Measurements from ENCODE around the gene NOTUM. TPM values are rescaled to one million over a fixed set of nuclear protein-coding genes. Genes with fewer than 3 reads are reported as not detected.
A peak's percentile ranks its signal among the peaks of the same experiment; 100 is the strongest.

Gene NOTUM
- total and polyA plus RNA-seq, 9 of the 15 experiments (the other 6 are each of a cell fraction or from before 2014, with no cell fraction given), result 0.03 to 14.0 (median 4.1) TPM

DNA sequence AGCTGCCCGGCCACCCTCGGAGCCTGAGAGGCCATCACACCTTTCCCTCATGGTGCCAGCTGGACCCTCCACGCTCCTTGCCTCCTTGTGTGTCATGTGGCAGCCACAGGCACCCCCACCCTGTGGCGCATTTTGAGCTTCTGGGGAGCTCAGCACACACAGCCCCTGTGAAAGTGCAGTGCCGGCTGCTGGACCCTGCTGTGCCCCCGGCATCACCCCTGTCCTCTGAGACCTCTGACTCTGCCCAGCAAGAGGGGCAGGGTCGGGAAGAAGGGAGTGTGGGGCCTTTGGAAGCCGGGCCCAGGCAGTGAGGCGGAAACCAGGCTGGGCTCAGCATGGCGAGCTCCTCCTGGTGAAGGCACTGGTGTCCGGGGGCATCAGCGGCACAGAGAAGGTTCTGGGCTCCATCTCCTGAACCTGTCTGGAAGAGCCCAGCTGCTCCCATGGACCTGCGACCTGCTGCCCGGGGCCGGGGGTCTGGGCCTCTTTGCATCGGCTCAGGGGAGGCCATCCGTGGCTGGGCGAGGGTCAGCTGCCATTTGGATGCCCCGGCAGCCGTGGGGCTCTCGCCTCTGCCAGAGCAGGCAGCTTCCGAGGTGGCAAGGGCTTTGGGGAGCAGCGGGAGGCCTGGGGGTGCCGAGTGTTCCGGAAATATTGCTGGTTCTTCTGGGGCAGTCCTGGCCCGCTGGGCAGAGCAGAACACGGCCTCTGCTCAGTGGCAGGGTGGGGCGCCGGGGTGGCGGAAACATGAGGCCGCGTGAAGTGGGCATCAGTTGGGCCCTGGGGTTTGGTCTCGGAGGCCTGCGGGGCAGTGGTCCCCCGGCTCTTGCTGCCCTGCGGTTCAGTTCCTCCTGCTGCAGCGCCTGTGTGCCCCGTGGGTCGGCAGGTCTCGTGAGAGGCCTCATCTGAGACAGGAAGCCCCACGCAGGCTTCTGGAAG is 43.8 kb upstream of the NOTUM start:
- POLR2A ChIA-PET, result interaction anchor here (0.6 to 1.1 kb wide), 4 partner anchors 13 to 32 kb away, joined by 3 to 5 read pairs (median 3); partner anchors contain the start of genes CENPX and LRRC45
- CTCF ChIA-PET (ENCODE audit: low intra/inter-chr PET ratio), result no interaction called here
- in situ Hi-C loops (cut with MboI), result no loop called here
- intact Hi-C loops (cut with micrococcal nuclease), result no loop called here
- Histone ChIP-seq H3K9me3 (replicated peaks; ENCODE audit: control insufficient read depth, insufficient read depth, low read depth, low read length) (no peaks in the 10 kb centered on the region), H3K9ac (ENCODE audit: insufficient read depth in 1 of 2, low read depth in 2 of 2, low read length in 2 of 2) (no peak overlapping the region; a peak in 1 of 4 replicates), H3K4me1 (replicated peaks in 1 of 2; ENCODE audit: control insufficient read depth in 2 of 2, insufficient read depth in 2 of 2, low read length in 2 of 2) (peaks cover 0 to 78% of the 10 kb centered on the region in 2 experiments; a peak in 2 of 5 replicates), H3K27ac (ENCODE audit: extremely low read depth, low read depth, low read length) (no peak overlapping the region), H3K9me1 (ENCODE audit: control insufficient read depth, insufficient read depth, low read length) (peaks cover 3% of the 10 kb centered on the region), H3K36me3 (ENCODE audit: control insufficient read depth, insufficient read depth, low read length) (no peaks in the 10 kb centered on the region), H2AFZ (ENCODE audit: low read depth, low read length) (no peak overlapping the region), H4K20me1 (replicated peaks; ENCODE audit: control insufficient read depth, insufficient read depth, low read length) (0 out of 2 replicates have a peak, but pooled peaks cover 4% of the 10 kb centered on the region), H3K4me3 (no peak overlapping the region), H3K27me3 (ENCODE audit: control insufficient read depth in 2 of 2, insufficient read depth in 2 of 2, low read length in 2 of 2) (no peaks in the 10 kb centered on the region), H3K4me2 (ENCODE audit: insufficient read depth, low read length) (no peak overlapping the region), H3K79me2 (ENCODE audit: control insufficient read depth, insufficient read depth, low read length) (no peaks in the 10 kb centered on the region)
- 86% methylated on average over 25 of the region's 41 CpGs for WGBS (ENCODE audit: insufficient coverage, low coverage, missing lambda C conversion rate)
- DNase-seq (ENCODE audit: extremely low read depth in 1 of 4, low spot score in 3 of 4), result no peak
- FAIRE-seq, result no peak
- TF ChIP-seq, protein P1, sequence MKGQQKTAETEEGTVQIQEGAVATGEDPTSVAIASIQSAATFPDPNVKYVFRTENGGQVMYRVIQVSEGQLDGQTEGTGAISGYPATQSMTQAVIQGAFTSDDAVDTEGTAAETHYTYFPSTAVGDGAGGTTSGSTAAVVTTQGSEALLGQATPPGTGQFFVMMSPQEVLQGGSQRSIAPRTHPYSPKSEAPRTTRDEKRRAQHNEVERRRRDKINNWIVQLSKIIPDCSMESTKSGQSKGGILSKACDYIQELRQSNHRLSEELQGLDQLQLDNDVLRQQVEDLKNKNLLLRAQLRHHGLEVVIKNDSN (CRISPR knock-in tag; IDR thresholded peaks at IDR 0.05), result no peak
- peak; percentile 5; the same call in 1 of the 2 replicates for TF ChIP-seq POLR2G (IDR thresholded peaks at IDR 0.05; ENCODE audit: low read depth, low read length)
- TF ChIP-seq, protein P2, sequence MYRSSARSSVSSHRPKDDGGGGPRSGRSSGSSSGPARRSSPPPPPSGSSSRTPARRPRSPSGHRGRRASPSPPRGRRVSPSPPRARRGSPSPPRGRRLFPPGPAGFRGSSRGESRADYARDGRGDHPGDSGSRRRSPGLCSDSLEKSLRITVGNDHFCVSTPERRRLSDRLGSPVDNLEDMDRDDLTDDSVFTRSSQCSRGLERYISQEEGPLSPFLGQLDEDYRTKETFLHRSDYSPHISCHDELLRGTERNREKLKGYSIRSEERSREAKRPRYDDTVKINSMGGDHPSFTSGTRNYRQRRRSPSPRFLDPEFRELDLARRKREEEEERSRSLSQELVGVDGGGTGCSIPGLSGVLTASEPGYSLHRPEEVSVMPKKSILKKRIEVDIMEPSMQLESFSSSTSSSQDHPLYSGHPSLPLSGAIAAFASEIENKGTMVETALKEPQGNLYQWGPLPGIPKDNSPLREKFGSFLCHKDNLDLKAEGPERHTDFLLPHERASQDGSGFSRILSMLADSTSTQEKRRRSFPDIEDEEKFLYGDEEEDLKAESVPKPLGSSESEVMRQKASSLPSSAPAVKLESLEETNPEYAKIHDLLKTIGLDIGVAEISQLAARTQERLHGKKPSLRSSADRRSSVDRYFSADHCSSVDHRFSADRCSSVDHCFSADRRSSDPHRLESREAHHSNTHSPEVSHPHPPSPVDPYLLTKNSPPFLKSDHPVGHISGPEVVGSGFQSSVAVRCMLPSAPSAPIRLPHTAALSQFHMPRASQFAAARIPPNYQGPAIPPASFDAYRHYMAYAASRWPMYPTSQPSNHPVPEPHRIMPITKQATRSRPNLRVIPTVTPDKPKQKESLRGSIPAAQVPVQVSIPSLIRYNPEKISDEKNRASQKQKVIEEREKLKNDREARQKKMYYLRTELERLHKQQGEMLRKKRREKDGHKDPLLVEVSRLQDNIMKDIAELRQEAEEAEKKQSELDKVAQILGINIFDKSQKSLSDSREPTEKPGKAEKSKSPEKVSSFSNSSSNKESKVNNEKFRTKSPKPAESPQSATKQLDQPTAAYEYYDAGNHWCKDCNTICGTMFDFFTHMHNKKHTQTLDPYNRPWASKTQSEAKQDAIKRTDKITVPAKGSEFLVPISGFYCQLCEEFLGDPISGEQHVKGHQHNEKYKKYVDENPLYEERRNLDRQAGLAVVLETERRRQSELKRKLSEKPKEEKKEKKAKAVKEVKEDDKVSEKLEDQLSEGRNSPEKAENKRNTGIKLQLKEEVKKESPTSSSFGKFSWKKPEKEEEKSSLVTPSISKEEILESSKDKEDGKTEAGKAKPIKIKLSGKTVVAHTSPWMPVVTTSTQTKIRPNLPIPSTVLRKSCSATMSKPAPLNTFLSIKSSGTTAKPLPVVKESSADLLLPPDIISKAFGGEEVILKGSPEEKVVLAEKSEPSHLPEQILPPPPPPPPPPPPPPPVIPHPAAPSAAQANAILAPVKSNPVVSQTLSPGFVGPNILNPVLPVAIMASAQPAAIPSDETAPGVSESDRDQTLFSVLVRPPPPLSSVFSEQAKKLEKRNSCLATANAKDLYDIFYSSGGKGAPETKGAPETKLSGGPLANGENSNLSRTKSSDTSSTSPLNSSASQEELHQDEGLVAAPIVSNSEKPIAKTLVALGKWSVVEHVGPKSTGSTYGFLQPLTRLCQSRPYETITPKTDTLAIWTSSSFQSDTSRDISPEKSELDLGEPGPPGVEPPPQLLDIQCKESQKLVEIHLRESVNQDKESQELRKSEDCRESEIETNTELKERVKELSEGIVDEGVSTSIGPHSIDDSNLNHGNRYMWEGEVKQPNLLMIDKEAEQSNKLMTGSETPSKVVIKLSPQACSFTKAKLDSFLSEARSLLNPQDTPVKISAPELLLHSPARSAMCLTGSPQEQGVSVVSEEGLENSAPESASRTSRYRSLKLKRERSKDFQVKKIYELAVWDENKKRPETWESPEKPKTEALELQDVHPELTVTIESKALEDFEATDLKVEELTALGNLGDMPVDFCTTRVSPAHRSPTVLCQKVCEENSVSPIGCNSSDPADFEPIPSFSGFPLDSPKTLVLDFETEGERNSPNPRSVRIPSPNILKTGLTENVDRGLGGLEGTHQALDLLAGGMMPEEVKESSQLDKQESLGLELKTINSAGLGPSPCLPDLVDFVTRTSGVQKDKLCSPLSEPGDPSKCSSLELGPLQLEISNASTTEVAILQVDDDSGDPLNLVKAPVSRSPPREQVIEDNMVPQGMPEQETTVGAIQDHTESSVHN (IDR thresholded peaks at IDR 0.05; ENCODE audit: borderline replicate concordance in 1 of 2, low read depth in 1 of 2), result no peak
- TF ChIP-seq SMARCA5 (IDR thresholded peaks at IDR 0.05), result no peak
- TF ChIP-seq NCOA4 (IDR thresholded peaks at IDR 0.05; ENCODE audit: partially characterized antibody), result no peak
- TF ChIP-seq LEF1 (IDR thresholded peaks at IDR 0.05), result no peak
- no peak for TF ChIP-seq BACH1 (tag; IDR thresholded peaks at IDR 0.05)
- ATAC-seq, result no peak
- no TSS peak for BruUV-seq (replicated peaks)
